ENCODE data around the gene SPEN. TPM values are rescaled to one million over a fixed set of nuclear protein-coding genes. Genes with fewer than 3 reads are reported as not detected.

Gene SPEN
- total RNA-seq, 2 experiments from 2014 or later: 59.8 to 60.3 TPM

- H3K36me3 Mint-ChIP-seq (ENCODE audit: low read depth): peaks cover 36% of the 10 kb centered on the region
- ChIA-PET CTCF (no interaction called here), POLR2A (interaction anchor here (0.7 to 1.7 kb wide), 4 partner anchors 9 to 119 kb away, joined by 3 to 4 read pairs (median 4); no protein-coding TSS in a partner anchor)
- H3K4me3 Mint-ChIP-seq: no peak overlapping the region
- peaks cover 91% of the 10 kb centered on the region for H3K4me1 Mint-ChIP-seq (ENCODE audit: low read depth)
- DNase-seq: no peak
- H3K27me3 Mint-ChIP-seq: no peaks in the 10 kb centered on the region
- no peak for ATAC-seq
- TF ChIP-seq CTCF (IDR thresholded peaks at IDR 0.05): no peak
- peak overlapping the region; percentile 58 for H3K27ac Mint-ChIP-seq
- peaks cover 2% of the 10 kb centered on the region for H3K9me3 Mint-ChIP-seq
- intact Hi-C loops (cut with micrococcal nuclease): no loop called here
These were observed 105.8 kb downstream of the SPEN start for GRCh38 chr1:15953294-15953771.

- no peak for DNase-seq
- Mint-ChIP-seq H3K27ac (peak overlapping the region; percentile 58), H3K4me3 (no peak overlapping the region), H3K27me3 (no peaks in the 10 kb centered on the region), H3K9me3 (peaks cover 2% of the 10 kb centered on the region), H3K4me1 (ENCODE audit: low read depth) (peaks cover 91% of the 10 kb centered on the region), H3K36me3 (ENCODE audit: low read depth) (peaks cover 39% of the 10 kb centered on the region)
- intact Hi-C loops (cut with micrococcal nuclease): no loop called here
- no peak for ATAC-seq
- no peak for TF ChIP-seq CTCF (IDR thresholded peaks at IDR 0.05)
- POLR2A ChIA-PET: interaction anchor here (0.7 to 1.7 kb wide), 4 partner anchors 9 to 120 kb away, joined by 3 to 4 read pairs (median 4); no protein-coding TSS in a partner anchor
- CTCF ChIA-PET: no interaction called here
These were observed 106.3 kb downstream of the SPEN start for GRCh38 chr1:15953791-15954241.

- H3K9me3 Mint-ChIP-seq: peaks cover 2% of the 10 kb centered on the region
- no peak for DNase-seq
- peaks cover 35% of the 10 kb centered on the region for H3K36me3 Mint-ChIP-seq (ENCODE audit: low read depth)
- H3K4me1 Mint-ChIP-seq (ENCODE audit: low read depth): peaks cover 91% of the 10 kb centered on the region
- H3K27me3 Mint-ChIP-seq: no peaks in the 10 kb centered on the region
- H3K27ac Mint-ChIP-seq: peak overlapping the region; percentile 58
- ChIA-PET CTCF (no interaction called here), POLR2A (interaction anchor here (0.9 to 1.7 kb wide), 3 partner anchors 11 to 120 kb away, joined by 4 read pairs; no protein-coding TSS in a partner anchor)
- H3K4me3 Mint-ChIP-seq: no peak overlapping the region
- intact Hi-C loops (cut with micrococcal nuclease): no loop called here
- no peak for TF ChIP-seq CTCF (IDR thresholded peaks at IDR 0.05)
- ATAC-seq: no peak
These were observed 106.8 kb downstream of the SPEN start for GRCh38 chr1:15954316-15954715.

GRCh38 chr1:15955552-15955951 is 108.0 kb downstream of the SPEN start:
- ChIA-PET POLR2A (interaction anchor here (0.7 to 3.2 kb wide), 4 partner anchors 11 to 139 kb away, joined by 3 to 15 read pairs (median 4); partner anchors contain the start of gene ZBTB17), CTCF (no interaction called here)
- no peak for TF ChIP-seq CTCF (IDR thresholded peaks at IDR 0.05)
- DNase-seq (no peak), ATAC-seq (no peak)
- peaks cover 91% of the 10 kb centered on the region for H3K4me1 Mint-ChIP-seq (ENCODE audit: low read depth)
- no peak overlapping the region for H3K4me3 Mint-ChIP-seq
- peaks cover 2% of the 10 kb centered on the region for H3K9me3 Mint-ChIP-seq
- peaks cover 35% of the 10 kb centered on the region for H3K36me3 Mint-ChIP-seq (ENCODE audit: low read depth)
- H3K27me3 Mint-ChIP-seq: no peaks in the 10 kb centered on the region
- H3K27ac Mint-ChIP-seq: peak overlapping the region; percentile 72
- intact Hi-C loops (cut with micrococcal nuclease): no loop called here

- DNase-seq (no peak), ATAC-seq (peak; percentile 30)
- no peak for TF ChIP-seq CTCF (IDR thresholded peaks at IDR 0.05)
- H3K27me3 Mint-ChIP-seq: no peaks in the 10 kb centered on the region
- H3K36me3 Mint-ChIP-seq (ENCODE audit: low read depth): peaks cover 32% of the 10 kb centered on the region
- intact Hi-C loops (cut with micrococcal nuclease): no loop called here
- H3K9me3 Mint-ChIP-seq: peaks cover 2% of the 10 kb centered on the region
- H3K27ac Mint-ChIP-seq: peak overlapping the region; percentile 72
- ChIA-PET POLR2A (interaction anchor here (0.7 to 3.2 kb wide), 4 partner anchors 10 to 139 kb away, joined by 3 to 15 read pairs (median 4); partner anchors contain the start of gene ZBTB17), CTCF (no interaction called here)
- H3K4me1 Mint-ChIP-seq (ENCODE audit: low read depth): peaks cover 91% of the 10 kb centered on the region
- H3K4me3 Mint-ChIP-seq: no peak overlapping the region
These were observed 108.6 kb downstream of the SPEN start for GRCh38 chr1:15956150-15956549.
